Dendritic cell treated with granulocyte-macrophage colony-stimulating factor and Interleukin-4, amounts not matched to agents 40 ng/mL and 50 ng/mL, for 4 days (primary cell): ENCODE results near the gene STRC.
"Not testable (repeated sequence)": the region's sequence is repeated elsewhere in the genome, so short reads cannot be mapped to it uniquely, and the experiment has no call there.

ENCODE experiments used
- H3K27ac Mint-ChIP-seq: one replicate; pipeline ENCODE4 v1.8.0; 2022; ENCODE audit warnings: mild to moderate bottlenecking, mixed read lengths
- H3K27me3 Mint-ChIP-seq: one replicate; pipeline ENCODE4 v1.8.0; 2022; ENCODE audit warnings: mild to moderate bottlenecking, mixed read lengths
- H3K36me3 Mint-ChIP-seq: one replicate; pipeline ENCODE4 v1.8.0; 2022; ENCODE audit warnings: low read depth, mixed read lengths
- H3K4me1 Mint-ChIP-seq: one replicate; pipeline ENCODE4 v1.8.0; 2022; ENCODE audit warnings: low read depth, mixed read lengths
- H3K4me3 Mint-ChIP-seq: one replicate; pipeline ENCODE4 v1.8.0; 2022; ENCODE audit warnings: mild to moderate bottlenecking, moderate library complexity, mixed read lengths
- H3K9me3 Mint-ChIP-seq: one replicate; pipeline ENCODE4 v1.8.0; 2022; ENCODE audit warnings: mixed read lengths
- intact Hi-C: fragments of 100-400 bp; cut with micrococcal nuclease; formaldehyde crosslinking; loops from one replicate; pipeline ENCODE4 v1.15.0; 2022

The STRC gene

DNA sequence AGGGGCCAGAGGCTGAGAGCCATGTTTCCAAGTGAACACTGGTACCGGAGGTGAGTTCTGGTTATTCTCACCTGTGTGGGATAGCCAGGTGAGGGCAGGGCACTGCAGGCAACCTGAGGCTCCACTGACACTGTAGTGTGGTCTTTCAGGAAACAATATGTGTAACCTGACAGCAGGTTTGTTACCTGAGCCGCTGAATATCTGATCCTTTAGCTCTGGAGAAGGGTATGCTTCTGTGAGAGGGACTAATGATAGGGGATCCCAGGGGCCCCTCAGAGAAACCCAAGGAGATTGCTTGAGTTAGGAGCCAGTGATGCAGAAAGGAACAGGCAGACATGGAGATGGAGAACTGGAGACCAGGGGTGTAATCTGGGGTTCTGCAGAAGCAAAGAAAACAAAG lies at the start of gene STRC:
STRC (minus strand) TSS at position 101 of the 400 bp plus-strand sequence; CDS start at position 23, 78 bp downstream.
- intact Hi-C loops, H3K27me3 Mint-ChIP-seq, H3K4me1 Mint-ChIP-seq, H3K9me3 Mint-ChIP-seq, H3K27ac Mint-ChIP-seq, H3K36me3 Mint-ChIP-seq, H3K4me3 Mint-ChIP-seq: not testable (repeated sequence)

DNA sequence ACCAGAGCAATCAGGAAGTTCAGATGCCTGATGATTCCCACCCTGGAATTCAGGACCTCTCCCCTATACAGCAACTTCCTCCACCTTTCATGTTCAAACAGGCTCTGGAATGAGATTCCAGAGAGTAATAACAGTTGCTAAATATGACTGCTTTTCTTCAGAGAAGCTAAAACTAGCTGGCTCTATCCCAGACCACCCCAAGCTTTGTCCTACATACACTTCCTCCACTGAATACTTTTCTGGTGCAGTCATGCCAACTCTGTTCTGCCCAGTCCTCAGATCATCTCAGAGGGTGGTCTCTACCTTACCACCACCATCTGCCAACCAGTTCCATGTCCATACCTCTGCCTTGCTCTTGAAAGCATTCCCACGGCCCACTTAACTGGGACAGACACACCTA lies 47.6 kb upstream of the STRC start:
- H3K27me3 Mint-ChIP-seq, intact Hi-C loops, H3K36me3 Mint-ChIP-seq, H3K4me3 Mint-ChIP-seq, H3K9me3 Mint-ChIP-seq, H3K4me1 Mint-ChIP-seq, H3K27ac Mint-ChIP-seq: not testable (repeated sequence)

DNA sequence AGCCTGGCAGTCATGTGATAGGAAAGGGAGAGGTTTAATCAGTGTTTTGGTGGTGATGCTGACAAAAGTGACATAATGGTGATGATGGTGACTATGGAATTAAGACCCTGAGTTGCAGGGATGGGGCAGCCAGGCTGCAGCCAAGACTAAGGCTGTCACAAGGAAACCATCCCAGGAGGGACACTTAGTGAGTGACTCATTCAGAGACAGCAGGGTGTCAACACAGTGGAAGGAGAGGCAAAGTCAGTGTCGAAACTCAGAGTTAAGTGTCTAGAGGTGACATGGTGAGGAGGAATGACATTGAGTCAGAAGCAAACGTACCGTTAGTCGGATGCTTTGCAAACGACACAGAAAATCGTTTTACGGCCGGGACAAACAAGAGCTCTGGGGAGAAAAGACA lies 44.7 kb upstream of the STRC start:
- intact Hi-C loops, H3K4me1 Mint-ChIP-seq: not testable (repeated sequence)

DNA sequence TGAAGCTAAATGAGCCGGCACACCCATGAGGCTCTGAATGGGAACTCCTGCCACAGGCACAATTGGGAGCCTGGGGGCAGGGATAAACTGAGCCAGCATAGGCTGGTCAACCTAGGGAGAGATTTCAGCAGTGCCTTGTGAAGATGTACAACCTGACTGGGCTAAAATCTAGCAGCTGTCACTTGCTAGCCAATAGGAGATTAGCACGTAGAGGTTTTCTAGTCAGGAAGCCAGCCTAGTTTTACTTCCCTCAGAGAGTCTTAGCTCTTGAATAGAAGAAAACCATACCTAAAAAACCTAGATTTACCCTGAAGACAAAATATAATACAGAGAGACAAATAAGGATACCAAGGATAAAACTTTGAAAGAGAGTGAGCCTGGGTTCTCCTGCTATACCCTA lies 43.7 kb upstream of the STRC start:
- H3K4me3 Mint-ChIP-seq, intact Hi-C loops, H3K27ac Mint-ChIP-seq, H3K36me3 Mint-ChIP-seq, H3K27me3 Mint-ChIP-seq, H3K4me1 Mint-ChIP-seq, H3K9me3 Mint-ChIP-seq: not testable (repeated sequence)

More for the DNA sequence above, 44.7 kb upstream of the STRC start:
- H3K36me3 Mint-ChIP-seq, H3K27me3 Mint-ChIP-seq, H3K9me3 Mint-ChIP-seq, H3K4me3 Mint-ChIP-seq, H3K27ac Mint-ChIP-seq: not testable (repeated sequence)

DNA sequence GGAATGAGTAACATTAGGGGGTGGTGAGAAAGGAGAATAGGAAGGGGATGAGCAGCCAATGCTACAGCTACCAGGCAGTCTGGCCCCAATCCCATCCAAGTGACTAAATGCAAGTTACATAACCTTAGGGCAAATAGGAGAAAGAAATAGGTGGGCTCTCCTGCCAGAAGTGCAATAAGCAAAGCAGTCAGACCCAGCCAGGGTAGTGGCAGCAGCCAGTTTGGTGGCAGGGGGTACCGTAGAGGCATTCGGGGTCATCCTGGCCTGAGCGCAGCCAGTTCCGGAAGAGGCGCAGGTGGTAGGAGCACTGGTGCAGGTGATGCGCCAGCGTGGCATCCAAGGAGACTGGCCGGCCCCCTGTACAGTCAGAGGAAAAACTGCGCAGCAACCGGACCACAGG lies 41.1 kb upstream of the STRC start:
- H3K27me3 Mint-ChIP-seq, H3K36me3 Mint-ChIP-seq, intact Hi-C loops, H3K27ac Mint-ChIP-seq, H3K4me1 Mint-ChIP-seq, H3K9me3 Mint-ChIP-seq, H3K4me3 Mint-ChIP-seq: not testable (repeated sequence)

DNA sequence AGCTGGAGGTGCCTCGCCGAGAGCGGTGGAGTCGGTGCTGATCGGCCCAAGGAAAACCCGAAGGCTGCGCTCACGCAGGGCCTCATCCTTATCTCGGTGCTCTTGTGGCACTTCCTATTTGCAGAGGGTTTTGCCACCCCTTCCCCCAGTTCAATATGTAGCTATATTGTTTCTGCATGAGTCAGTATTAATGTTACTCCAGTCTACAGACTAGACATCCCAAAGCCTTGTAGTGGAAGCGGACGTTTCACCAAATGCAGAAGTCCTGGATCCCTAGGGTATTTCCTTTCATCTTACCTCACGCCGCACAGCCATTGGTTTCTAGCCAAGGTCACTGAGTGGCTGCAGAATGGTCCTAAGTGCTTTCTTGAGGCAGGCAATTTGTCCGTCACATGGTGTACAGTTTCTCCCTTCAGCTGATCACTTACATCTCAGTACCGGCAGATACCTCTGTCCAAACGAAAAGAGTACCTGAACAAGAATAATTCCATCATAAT lies 30.9 kb upstream of the STRC start:
- H3K4me3 Mint-ChIP-seq, intact Hi-C loops, H3K27ac Mint-ChIP-seq, H3K9me3 Mint-ChIP-seq, H3K27me3 Mint-ChIP-seq, H3K4me1 Mint-ChIP-seq: not testable (repeated sequence)
- peaks cover 43% of the 10 kb centered on the region for H3K36me3 Mint-ChIP-seq

DNA sequence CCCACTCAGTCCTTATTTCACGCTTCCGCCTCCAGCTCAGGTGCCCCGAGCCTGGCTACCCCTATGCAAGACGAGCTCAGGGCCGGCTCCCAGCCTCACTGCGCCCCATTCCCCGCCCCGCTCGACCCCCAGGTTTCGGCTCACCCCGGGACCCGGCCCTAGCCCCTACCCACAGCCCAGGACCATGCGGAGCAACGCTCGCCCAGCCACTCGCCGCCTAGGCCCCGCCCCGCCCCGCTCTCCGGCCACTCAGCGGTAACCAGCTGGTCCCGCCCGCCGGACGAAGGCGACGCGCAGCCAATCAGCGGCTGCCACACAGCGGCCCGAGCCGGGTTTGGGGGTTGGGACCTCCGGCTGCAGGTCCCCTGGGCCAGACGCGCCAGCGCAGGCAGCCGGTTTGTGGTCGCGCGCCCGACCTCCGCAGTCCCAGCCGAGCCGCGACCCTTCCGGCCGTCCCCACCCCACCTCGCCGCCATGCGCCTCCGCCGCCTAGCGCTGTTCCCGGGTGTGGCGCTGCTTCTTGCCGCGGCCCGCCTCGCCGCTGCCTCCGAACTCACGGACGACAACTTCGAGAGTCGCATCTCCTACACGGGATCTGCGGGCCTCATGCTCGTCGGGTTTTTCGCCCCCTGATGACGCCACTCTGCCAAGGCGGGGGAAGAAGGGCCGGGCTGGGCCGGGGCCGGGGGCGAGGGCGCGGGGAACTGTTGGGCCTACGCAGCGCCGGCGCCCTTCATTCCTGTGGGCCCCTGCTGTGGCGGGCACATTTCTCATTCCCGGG lies 30.2 kb upstream of the STRC start, which contains the start of gene CATSPER2:
CATSPER2 (minus strand) TSS at position 196 of the 781 bp plus-strand sequence. CDS start 783 bp downstream, outside the sequence.
- Mint-ChIP-seq H3K36me3 (peaks cover 43% of the 10 kb centered on the region), H3K9me3 (no peaks in the 10 kb centered on the region), H3K27me3 (no peaks in the 10 kb centered on the region), H3K4me3 (no peak within 1 kb of the TSS), H3K27ac (no peak within 1 kb of the TSS), H3K4me1 (no peaks in the 10 kb centered on the region)
- intact Hi-C loops, result no loop called here

DNA sequence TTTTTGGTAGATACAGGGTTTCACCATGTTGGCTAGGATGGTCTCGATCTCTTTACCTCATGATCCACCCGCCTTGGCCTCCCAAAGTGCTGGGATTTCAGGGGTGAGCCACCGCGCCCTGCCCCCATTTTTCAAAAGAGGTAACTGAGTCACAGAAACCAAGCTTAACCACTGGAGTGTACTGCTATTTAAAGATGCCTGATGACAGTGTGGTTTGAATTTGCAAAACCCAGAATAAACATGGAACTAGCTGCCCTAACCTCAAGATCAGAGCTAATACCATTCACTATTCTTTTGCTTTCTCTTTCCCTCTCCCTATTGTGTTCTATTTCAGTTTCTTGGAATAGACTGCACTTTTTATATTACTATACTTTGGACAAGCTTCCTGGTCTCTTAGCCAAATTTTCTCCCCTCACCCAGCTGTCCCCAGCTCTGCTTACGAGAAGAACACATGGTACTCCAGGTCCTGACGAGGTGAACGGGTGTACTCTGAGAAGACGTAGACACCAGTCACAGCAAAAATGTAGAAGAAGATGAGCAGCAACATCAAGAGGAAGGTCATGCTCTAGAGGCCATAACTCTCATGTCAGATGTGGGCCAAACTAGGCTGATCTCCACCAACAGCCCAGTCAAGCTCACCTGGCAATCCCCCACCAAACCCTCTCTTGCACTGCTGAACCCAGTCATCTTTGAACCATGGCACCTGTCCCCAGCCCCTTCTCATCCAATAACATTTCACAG lies 20.0 kb upstream of the STRC start:
- not testable (repeated sequence) for H3K27me3 Mint-ChIP-seq, H3K4me3 Mint-ChIP-seq, H3K27ac Mint-ChIP-seq

DNA sequence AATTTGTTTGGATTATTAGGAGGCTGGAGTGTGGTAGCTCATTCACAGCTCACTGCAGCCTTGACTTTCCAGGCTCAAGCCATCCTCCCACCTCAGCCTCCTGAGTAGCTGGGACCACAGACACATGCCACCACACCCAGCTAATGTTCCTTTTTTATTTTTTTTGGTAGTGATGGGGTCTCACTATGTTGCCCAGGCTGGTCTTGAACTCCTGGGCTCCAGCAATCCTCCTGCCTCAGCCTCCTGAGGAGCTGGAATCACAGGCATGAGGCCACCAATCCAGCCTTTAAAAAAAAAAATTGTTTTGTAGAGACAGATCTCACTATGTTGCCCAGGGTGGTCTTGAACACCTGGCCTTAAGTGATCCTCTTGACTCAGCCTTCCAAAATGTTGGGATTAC lies 8.3 kb upstream of the STRC start:
- H3K27ac Mint-ChIP-seq, H3K36me3 Mint-ChIP-seq, H3K27me3 Mint-ChIP-seq, intact Hi-C loops, H3K4me1 Mint-ChIP-seq, H3K4me3 Mint-ChIP-seq, H3K9me3 Mint-ChIP-seq: not testable (repeated sequence)

More for the DNA sequence above, 20.0 kb upstream of the STRC start:
- H3K4me1 Mint-ChIP-seq, H3K36me3 Mint-ChIP-seq, H3K9me3 Mint-ChIP-seq, intact Hi-C loops: not testable (repeated sequence)

DNA sequence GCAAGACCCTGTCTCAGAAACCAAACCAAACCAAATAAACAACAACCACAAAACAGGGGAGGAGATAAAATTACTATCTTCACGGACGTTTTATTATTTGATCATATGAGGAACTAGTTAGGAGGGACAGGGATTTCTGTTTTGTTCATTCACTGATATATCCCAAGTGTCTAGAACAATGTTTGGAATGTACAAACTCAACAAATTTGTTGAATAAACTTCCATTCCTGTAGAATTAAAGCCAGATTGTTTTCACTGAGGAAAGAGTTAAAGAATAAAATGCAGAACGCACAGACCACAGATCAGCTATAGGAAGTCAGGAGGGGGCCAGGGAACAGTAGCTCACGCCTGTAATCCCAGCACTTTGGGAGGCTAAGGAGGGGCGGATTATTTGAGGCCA lies 6.5 kb upstream of the STRC start:
- Mint-ChIP-seq H3K9me3 (no peaks in the 10 kb centered on the region), H3K27me3 (peaks cover 7% of the 10 kb centered on the region), H3K27ac (no peak overlapping the region), H3K36me3 (no peaks in the 10 kb centered on the region), H3K4me1 (no peaks in the 10 kb centered on the region), H3K4me3 (no peak overlapping the region)
- intact Hi-C loops, result no loop called here

DNA sequence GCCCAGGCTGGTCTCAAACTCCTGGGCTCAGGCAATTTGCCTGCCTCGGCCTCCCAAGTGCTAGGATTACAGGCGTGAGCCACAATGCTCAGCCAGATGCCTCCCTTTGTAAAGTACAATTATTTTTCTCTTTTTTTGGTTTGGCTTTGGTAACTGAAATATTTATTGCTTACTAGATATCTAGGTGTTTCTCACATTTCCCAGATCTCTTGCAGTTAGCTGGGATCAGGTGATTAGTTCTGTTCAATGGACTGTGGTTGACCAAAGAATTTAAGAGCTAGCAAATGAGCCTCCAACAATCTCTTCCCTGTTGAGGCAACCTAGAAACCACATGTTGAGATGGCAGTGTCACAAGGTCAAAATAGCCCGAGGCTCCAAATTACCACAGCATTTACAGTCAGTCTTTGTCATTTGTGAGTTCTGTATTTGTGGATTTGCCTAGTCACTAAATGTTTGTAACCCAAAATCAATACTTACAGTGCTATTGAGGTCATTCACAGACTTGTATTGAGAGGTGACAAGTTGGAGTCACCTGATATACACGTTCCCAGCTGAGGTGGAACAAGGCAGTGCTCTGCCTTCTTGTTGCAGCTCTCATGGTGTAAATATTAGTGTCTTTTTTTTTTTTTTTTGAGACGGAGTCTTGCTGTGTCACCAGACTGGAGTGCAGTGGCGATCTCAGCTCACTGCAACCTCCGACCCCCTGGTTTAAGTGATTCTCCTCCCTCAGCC lies 3.6 kb upstream of the STRC start:
- intact Hi-C loops, H3K9me3 Mint-ChIP-seq, H3K27ac Mint-ChIP-seq, H3K4me1 Mint-ChIP-seq, H3K27me3 Mint-ChIP-seq, H3K36me3 Mint-ChIP-seq, H3K4me3 Mint-ChIP-seq: not testable (repeated sequence)

DNA sequence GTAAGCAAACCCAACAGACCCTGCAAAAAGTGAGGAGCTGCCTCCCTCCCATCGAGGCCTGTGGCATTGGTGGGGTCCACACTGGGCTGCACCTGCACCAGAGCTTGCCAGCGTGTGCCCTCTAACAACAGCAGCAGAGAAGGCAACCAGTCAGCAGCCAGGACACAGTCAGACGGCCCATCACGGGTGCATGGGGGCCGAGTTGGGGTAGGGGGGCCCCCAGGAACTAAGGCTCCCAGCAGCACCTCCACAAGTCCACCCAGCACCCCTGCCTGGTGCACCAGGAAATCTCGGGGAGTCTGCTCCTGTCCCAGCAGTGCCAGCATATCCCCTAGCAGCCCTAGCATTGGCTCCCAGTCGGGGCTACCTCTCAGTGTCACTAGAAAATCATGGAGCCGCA lies 850 bp downstream of the STRC start:
- intact Hi-C loops, H3K36me3 Mint-ChIP-seq, H3K9me3 Mint-ChIP-seq, H3K27me3 Mint-ChIP-seq, H3K4me3 Mint-ChIP-seq, H3K4me1 Mint-ChIP-seq, H3K27ac Mint-ChIP-seq: not testable (repeated sequence)

DNA sequence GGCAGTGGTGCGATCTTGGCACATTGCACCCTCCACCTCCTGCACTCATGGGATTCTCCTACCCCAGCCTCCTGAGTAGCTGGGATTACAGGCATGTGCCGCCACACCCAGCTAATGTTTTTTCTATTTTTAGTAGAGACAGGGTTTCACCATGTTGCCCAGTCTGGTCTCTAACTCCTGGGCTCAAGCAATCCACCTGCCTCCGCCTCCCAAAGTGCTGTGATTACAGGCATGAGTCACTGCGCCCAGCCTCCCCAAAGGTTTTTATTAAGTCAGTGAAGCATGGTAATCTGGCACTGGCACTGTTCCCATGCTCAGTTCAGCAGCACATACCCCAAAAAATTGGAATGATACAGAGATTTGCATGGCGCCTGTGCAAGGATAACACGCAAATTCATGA lies 16.4 kb downstream of the STRC start:
- peaks cover 16% of the 10 kb centered on the region for H3K27me3 Mint-ChIP-seq
- H3K27ac Mint-ChIP-seq, H3K4me3 Mint-ChIP-seq, H3K4me1 Mint-ChIP-seq, H3K9me3 Mint-ChIP-seq, H3K36me3 Mint-ChIP-seq, intact Hi-C loops: not testable (repeated sequence)

DNA sequence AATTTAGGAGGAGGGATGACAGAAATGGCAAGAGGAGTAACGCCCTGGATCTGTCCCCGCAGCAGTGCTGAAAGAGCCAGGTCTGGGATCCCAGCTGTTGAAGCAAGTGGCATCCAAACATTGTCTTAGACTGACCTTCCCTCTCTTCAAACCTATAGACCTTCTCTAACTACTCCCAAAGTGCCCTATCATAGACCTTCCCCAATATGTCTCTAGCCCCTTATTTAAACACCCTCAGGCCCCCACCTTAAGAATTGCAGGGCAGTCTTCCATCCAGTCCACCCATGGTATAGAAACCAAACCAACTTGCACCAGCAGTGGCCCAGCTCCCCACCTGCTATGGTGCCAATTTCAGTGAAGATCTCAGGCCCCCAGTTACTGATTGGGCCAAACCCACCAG lies 18.4 kb downstream of the STRC start:
- H3K4me1 Mint-ChIP-seq, H3K9me3 Mint-ChIP-seq, H3K4me3 Mint-ChIP-seq, intact Hi-C loops, H3K27ac Mint-ChIP-seq, H3K36me3 Mint-ChIP-seq: not testable (repeated sequence)
- H3K27me3 Mint-ChIP-seq, result peaks cover 20% of the 10 kb centered on the region
